Measurements from ENCODE around the gene AP2M1.

Gene AP2M1

GRCh38 chr3:184186184-184186901, 11.7 kb downstream of the AP2M1 start, which contains the start of gene ABCF3:
Gene ABCF3 (plus strand): TSS chr3:184186199. CDS start chr3:184186208, 9 bp downstream.
- peak within 1 kb of the TSS; percentile 83 for H3K4me3 ChIP-seq (ENCODE audit: low read depth, low read length)
- DNase-seq (ENCODE audit: low read depth), result peak; percentile 13
- no peak for TF ChIP-seq CTCF (IDR thresholded peaks at IDR 0.05; ENCODE audit: control insufficient read depth, extremely low read depth, insufficient read depth)

GRCh38 chr3:184186902-184187207, 12.2 kb downstream of the AP2M1 start:
- H3K4me3 ChIP-seq (ENCODE audit: low read depth, low read length), result peak overlapping the region; percentile 83
- DNase-seq (ENCODE audit: low read depth), result no peak
- no peak for TF ChIP-seq CTCF (IDR thresholded peaks at IDR 0.05; ENCODE audit: control insufficient read depth, extremely low read depth, insufficient read depth)

- DNase-seq (ENCODE audit: low read depth), result no peak
- H3K4me3 ChIP-seq (ENCODE audit: low read depth, low read length), result no peak overlapping the region
- no peak for TF ChIP-seq CTCF (IDR thresholded peaks at IDR 0.05; ENCODE audit: control insufficient read depth, extremely low read depth, insufficient read depth)
Observed at GRCh38 chr3:184188080-184188479, 13.4 kb downstream of the AP2M1 start.

GRCh38 chr3:184189421-184189820, 14.8 kb downstream of the AP2M1 start:
- no peak for TF ChIP-seq CTCF (IDR thresholded peaks at IDR 0.05; ENCODE audit: control insufficient read depth, extremely low read depth, insufficient read depth)
- DNase-seq (ENCODE audit: low read depth), result no peak
- H3K4me3 ChIP-seq (ENCODE audit: low read depth, low read length), result no peak overlapping the region

- no peak for TF ChIP-seq CTCF (IDR thresholded peaks at IDR 0.05; ENCODE audit: control insufficient read depth, extremely low read depth, insufficient read depth)
- DNase-seq (ENCODE audit: low read depth), result no peak
Observed at GRCh38 chr3:184192889-184193288, 18.2 kb downstream of the AP2M1 start.

GRCh38 chr3:184193991-184194539, 19.4 kb downstream of the AP2M1 start:
- no peak for TF ChIP-seq CTCF (IDR thresholded peaks at IDR 0.05; ENCODE audit: control insufficient read depth, extremely low read depth, insufficient read depth)
- no peak overlapping the region for H3K4me3 ChIP-seq (ENCODE audit: low read depth, low read length)
- DNase-seq (ENCODE audit: low read depth), result no peak

More at GRCh38 chr3:184192889-184193288, 18.2 kb downstream of the AP2M1 start:
- no peak overlapping the region for H3K4me3 ChIP-seq (ENCODE audit: low read depth, low read length)

- TF ChIP-seq CTCF (IDR thresholded peaks at IDR 0.05; ENCODE audit: control insufficient read depth, extremely low read depth, insufficient read depth), result no peak
- no peak for DNase-seq (ENCODE audit: low read depth)
- H3K4me3 ChIP-seq (ENCODE audit: low read depth, low read length), result no peak overlapping the region
Observed at GRCh38 chr3:184196536-184196935, 21.9 kb downstream of the AP2M1 start.
